ENCODE data around the gene POLD2.

Gene POLD2

GRCh38 chr7:44152971-44153947, 29.9 kb upstream of the POLD2 start:
- DNase-seq, result no peak

- DNase-seq, result no peak
Measured at GRCh38 chr7:44151956-44152355, 28.6 kb upstream of the POLD2 start.

GRCh38 chr7:44150966-44151941, 27.9 kb upstream of the POLD2 start:
- DNase-seq, result no peak

- no peak for DNase-seq
Measured at GRCh38 chr7:44150466-44150832, 27.1 kb upstream of the POLD2 start.

GRCh38 chr7:44149571-44150465, 26.5 kb upstream of the POLD2 start:
- DNase-seq, result no peak

- no peak for DNase-seq
Measured at GRCh38 chr7:44148961-44149536, 25.7 kb upstream of the POLD2 start.

GRCh38 chr7:44148166-44148565, 24.8 kb upstream of the POLD2 start:
- no peak for DNase-seq

- DNase-seq, result no peak
Measured at GRCh38 chr7:44147026-44147991, 24.0 kb upstream of the POLD2 start.

GRCh38 chr7:44145969-44146911, 22.9 kb upstream of the POLD2 start:
- DNase-seq, result peak; percentile 31

- peak; percentile 36 for DNase-seq
Measured at GRCh38 chr7:44145479-44145968, 22.2 kb upstream of the POLD2 start.

GRCh38 chr7:44144968-44145478, 21.7 kb upstream of the POLD2 start:
- no peak for DNase-seq

- no peak for DNase-seq
Measured at GRCh38 chr7:44144426-44144967, 21.1 kb upstream of the POLD2 start.

GRCh38 chr7:44143646-44144250, 20.4 kb upstream of the POLD2 start:
- DNase-seq, result no peak

GRCh38 chr7:44142028-44142427, 18.7 kb upstream of the POLD2 start:
- no peak for DNase-seq

- no peak for DNase-seq
Measured at GRCh38 chr7:44141221-44141850, 18.0 kb upstream of the POLD2 start, which contains the start of gene MYL7. Gene MYL7, minus strand, starts transcription at chr7:44141332. Its CDS starts 27 bp downstream, at chr7:44141305.

- DNase-seq, result no peak
Measured at GRCh38 chr7:44140341-44140740, 17.0 kb upstream of the POLD2 start.

- DNase-seq, result no peak
Measured at GRCh38 chr7:44139311-44140010, 16.1 kb upstream of the POLD2 start.

Data from stimulated activated naive CD4-positive, alpha-beta T cell treated with Interleukin-2 at 50 U/mL for 16 hours (primary cell).